Measurements from ENCODE around the gene METTL1. TPM values are rescaled to one million over a fixed set of nuclear protein-coding genes. Genes with fewer than 3 reads are reported as not detected.

Gene METTL1
- total RNA-seq, 4 donors from 2014 or later, result 4.8 to 11.0 (median 7.8) TPM

DNA sequence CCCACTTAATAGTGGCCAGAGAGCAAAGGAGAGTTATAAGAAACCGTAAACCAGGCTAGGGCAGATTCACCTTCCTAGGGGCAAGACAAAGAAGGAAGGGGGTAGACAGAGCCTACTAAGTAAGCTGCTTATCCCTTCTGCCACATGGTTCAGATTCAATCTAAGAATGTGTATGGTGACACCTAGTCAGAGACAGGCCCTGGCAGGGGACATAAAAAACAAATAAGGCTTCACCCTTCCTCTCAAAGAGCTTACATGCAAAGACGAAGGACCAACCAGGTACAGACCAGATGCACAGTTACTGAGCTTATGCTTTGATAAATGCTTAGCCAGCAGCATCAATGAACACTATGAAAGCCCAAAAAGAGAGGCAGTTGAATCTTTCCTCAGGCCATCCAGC is 9.4 kb downstream of the METTL1 start:
- Histone ChIP-seq H3K4me3 (no peak overlapping the region), H3K9me3 (no peaks in the 10 kb centered on the region), H3K27me3 (peaks cover 68% of the 10 kb centered on the region), H3K36me3 (peaks cover 0 to 35% of the 10 kb centered on the region in 2 donors), H3K4me1 (peaks cover 0 to 30% (median 28%) of the 10 kb centered on the region in 3 donors), H3K27ac (no peak overlapping the region)
- no peak for ATAC-seq
- TF ChIP-seq EP300 (IDR thresholded peaks at IDR 0.05) (no peak), POLR2AphosphoS5 (IDR thresholded peaks at IDR 0.05) (no peak)
- 84 to 100% methylated on average over 2 of the region's 2 CpGs for whole genome bisulfite sequencing, 2 donors (ENCODE audit: low coverage in 1 of 2)

DNA sequence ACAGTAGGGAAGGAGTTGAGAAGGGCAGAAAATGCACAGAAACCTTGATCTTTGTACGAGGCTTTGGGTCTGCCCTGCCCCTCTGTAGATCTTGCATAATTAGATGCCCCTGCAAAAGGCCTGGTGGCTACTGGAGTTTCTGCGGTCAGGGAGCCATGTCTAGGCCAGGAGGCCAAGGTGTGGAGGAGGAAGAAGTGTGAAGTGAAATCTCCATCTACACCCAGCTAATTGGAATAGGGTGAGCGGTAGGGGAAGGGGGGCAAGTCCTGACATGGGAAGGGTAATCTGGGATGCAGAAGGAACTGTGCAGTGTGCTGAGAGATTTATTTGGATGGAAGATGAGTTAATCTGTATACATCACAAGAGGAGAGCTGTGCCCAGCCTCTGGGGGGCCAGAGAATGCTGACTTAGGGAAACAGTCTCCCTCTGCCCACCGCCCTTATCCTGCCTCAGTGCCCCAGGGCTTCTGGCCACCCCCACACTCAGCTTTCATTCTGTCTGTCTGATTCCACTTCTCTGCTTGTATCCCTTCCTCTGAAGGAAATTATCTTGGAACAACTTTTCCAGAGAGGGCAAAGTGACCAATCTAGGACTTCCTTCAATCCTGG is 10.4 kb downstream of the METTL1 start:
- 89% methylated on average over 3 of the region's 4 CpGs; no CpG with 5 or more reads in 1 of the 2 donors for WGBS, 2 donors (ENCODE audit: low coverage in 1 of 2)
- peaks cover 62% of the 10 kb centered on the region for H3K27me3 ChIP-seq
- TF ChIP-seq POLR2AphosphoS5 (IDR thresholded peaks at IDR 0.05) (no peak), EP300 (IDR thresholded peaks at IDR 0.05) (no peak), POLR2A (IDR thresholded peaks at IDR 0.05) (no peak)
- TF ChIP-seq, protein P1, sequence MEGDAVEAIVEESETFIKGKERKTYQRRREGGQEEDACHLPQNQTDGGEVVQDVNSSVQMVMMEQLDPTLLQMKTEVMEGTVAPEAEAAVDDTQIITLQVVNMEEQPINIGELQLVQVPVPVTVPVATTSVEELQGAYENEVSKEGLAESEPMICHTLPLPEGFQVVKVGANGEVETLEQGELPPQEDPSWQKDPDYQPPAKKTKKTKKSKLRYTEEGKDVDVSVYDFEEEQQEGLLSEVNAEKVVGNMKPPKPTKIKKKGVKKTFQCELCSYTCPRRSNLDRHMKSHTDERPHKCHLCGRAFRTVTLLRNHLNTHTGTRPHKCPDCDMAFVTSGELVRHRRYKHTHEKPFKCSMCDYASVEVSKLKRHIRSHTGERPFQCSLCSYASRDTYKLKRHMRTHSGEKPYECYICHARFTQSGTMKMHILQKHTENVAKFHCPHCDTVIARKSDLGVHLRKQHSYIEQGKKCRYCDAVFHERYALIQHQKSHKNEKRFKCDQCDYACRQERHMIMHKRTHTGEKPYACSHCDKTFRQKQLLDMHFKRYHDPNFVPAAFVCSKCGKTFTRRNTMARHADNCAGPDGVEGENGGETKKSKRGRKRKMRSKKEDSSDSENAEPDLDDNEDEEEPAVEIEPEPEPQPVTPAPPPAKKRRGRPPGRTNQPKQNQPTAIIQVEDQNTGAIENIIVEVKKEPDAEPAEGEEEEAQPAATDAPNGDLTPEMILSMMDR (IDR thresholded peaks at IDR 0.05), result no peak

DNA sequence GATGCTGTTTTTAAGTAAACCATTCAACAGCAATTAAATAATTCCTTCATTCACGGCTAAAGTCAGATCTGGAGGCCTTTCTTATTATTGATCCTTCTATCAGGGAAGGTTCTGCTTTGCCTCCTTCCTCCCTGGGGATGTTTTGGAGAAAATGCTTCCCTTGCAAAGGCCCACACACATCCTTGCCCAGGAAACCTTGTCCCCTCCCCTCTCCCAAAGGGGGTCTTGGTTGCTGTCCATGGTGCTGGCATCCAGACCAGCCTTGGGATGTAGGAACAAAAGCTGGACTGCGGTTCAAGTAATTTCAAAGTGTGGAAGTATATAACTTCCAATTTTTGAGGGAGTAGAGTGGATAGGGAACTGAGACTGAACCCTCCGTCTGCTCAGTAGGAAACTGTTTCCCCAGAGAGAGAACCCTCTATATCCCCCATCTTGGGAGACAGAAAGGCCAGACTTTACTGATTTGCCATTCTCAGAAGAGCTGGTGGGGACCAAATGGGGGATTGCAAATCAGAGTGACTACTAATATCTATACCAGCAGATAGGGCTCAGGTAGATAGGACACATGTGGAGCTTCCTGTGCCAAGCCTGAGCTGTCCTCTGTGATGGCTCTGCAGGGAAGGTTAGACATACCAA is 11.4 kb downstream of the METTL1 start:
- TF ChIP-seq POLR2A (IDR thresholded peaks at IDR 0.05) (no peak), EP300 (IDR thresholded peaks at IDR 0.05) (no peak), POLR2AphosphoS5 (IDR thresholded peaks at IDR 0.05) (no peak)
- TF ChIP-seq, protein P1 (IDR thresholded peaks at IDR 0.05), result no peak
- Histone ChIP-seq H3K27ac (no peak overlapping the region), H3K4me3 (no peak overlapping the region), H3K4me1 (peaks cover 0 to 26% (median 18%) of the 10 kb centered on the region in 3 donors), H3K36me3 (peaks cover 0 to 38% of the 10 kb centered on the region in 2 donors), H3K9me3 (no peaks in the 10 kb centered on the region), H3K27me3 (peaks cover 51% of the 10 kb centered on the region)
- 92% methylated on average over 2 of the region's 3 CpGs; no CpG with 5 or more reads in 1 of the 2 donors for WGBS, 2 donors (ENCODE audit: low coverage in 1 of 2)
- no peak for ATAC-seq

More for the DNA sequence above, 10.4 kb downstream of the METTL1 start:
- no peaks in the 10 kb centered on the region for H3K9me3 ChIP-seq
- H3K36me3 ChIP-seq, result peaks cover 0 to 38% of the 10 kb centered on the region in 2 donors
- peaks cover 0 to 28% (median 22%) of the 10 kb centered on the region in 3 donors for H3K4me1 ChIP-seq
- no peak for ATAC-seq
- no peak overlapping the region for H3K4me3 ChIP-seq
- H3K27ac ChIP-seq, result no peak overlapping the region

DNA sequence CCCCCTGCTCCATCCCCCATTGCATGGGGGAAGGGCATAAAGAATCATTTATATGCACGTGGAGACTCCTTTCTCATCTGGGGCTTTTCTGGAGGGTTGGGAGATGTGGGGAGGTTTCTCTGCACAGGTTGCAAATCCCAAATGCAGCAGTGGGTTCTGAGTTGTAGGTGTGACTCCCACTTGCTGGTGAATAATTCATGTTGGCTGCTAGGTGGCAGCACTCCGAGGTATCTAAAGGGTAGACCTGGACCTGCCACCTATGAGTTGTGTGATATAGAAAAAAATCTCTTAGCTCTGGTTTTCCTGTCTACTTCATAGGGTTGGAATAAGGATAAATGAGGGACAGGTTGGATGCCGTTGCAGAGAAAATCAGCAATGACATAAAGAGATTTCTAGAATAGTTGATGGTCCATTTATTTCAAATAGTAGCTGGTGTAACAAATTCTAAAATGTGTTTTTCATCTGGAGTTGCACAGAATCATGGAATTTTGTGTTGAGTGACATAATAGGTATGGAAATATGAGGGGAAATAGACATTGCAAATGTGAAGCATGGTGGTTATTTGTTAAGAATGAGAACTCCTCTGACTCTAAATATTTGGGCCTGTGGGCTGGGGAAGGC is 12.4 kb downstream of the METTL1 start:
- Histone ChIP-seq H3K4me3 (no peak overlapping the region), H3K27ac (no peak overlapping the region), H3K9me3 (no peaks in the 10 kb centered on the region), H3K36me3 (peaks cover 0 to 38% of the 10 kb centered on the region in 2 donors), H3K4me1 (peaks cover 0 to 21% (median 8%) of the 10 kb centered on the region in 3 donors), H3K27me3 (peaks cover 41% of the 10 kb centered on the region)
- 36 to 100% methylated on average over 1 to 3 of the region's 3 CpGs for WGBS, 2 donors (ENCODE audit: low coverage in 1 of 2)
- no peak for ATAC-seq
- TF ChIP-seq POLR2AphosphoS5 (IDR thresholded peaks at IDR 0.05), result no peak
- TF ChIP-seq, protein P1 (IDR thresholded peaks at IDR 0.05), result peak in 2 of 4 experiments; percentile 16 to 24
- TF ChIP-seq EP300 (IDR thresholded peaks at IDR 0.05), result no peak

DNA sequence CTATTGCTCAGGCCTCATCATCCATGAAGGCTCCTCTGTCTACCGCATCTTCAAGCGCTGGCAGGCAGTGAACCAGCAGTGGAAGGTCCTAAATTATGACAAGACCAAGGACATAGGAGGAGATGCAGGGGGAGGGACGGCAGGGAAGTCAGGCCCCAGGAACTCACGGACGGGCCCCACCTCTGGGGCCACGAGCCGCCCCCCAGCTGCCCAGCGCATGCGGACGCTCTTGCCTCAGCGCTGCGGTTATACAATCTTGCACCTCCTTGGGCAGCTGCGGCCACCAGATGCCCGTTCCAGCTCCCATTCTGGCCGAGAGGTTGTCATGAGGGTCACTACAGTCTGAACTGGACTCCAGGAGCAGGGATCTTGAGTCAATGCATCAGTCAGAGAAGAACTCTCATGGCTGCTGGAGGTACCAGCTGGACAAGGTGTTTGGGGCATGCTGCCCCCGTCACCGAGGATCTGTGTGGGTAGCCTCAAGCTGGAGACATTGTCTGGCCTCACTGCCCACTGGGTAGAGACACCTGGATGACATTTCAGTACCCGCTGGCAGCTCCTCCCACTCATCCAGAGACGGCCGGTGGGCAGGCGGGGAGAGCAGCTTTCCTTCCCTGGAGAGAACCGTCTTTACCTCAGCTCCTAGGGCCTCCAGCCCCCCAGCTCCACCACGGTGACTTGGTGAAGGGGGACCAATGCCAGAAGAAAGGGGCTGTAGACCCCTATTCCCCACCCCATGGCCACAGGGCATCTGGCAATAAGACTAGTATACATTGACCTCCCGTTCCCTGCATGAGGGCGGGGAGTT is 13.1 kb downstream of the METTL1 start:
- H3K27ac ChIP-seq, result no peak overlapping the region
- TF ChIP-seq, protein P1 (IDR thresholded peaks at IDR 0.05), result no peak
- TF ChIP-seq EP300 (IDR thresholded peaks at IDR 0.05) (no peak), POLR2A (IDR thresholded peaks at IDR 0.05) (no peak), POLR2AphosphoS5 (IDR thresholded peaks at IDR 0.05) (no peak)
- H3K9me3 ChIP-seq, result no peaks in the 10 kb centered on the region
- 50% methylated on average over 2 of the region's 25 CpGs; no CpG with 5 or more reads in 1 of the 2 donors for WGBS, 2 donors (ENCODE audit: low coverage in 1 of 2)
- peaks cover 0 to 23% (median 6%) of the 10 kb centered on the region in 3 donors for H3K4me1 ChIP-seq
- peaks cover 0 to 38% of the 10 kb centered on the region in 2 donors for H3K36me3 ChIP-seq
- H3K4me3 ChIP-seq, result no peak overlapping the region
- no peak for ATAC-seq
- peaks cover 34% of the 10 kb centered on the region for H3K27me3 ChIP-seq
